ENCODE measurements around the gene ISLR.

Gene ISLR

GRCh38 chr15:74174219-74174957, 878 bp downstream of the ISLR start:
- DNase-seq, result no peak

- DNase-seq, result no peak
Measured at GRCh38 chr15:74174958-74175253, 1.4 kb downstream of the ISLR start.

- DNase-seq, result no peak
Measured at GRCh38 chr15:74175271-74176191, 2.0 kb downstream of the ISLR start.

GRCh38 chr15:74176262-74177214, 3.0 kb downstream of the ISLR start:
- DNase-seq, result no peak

GRCh38 chr15:74178326-74179100, 5.0 kb downstream of the ISLR start:
- DNase-seq, result no peak

- DNase-seq, result no peak
Measured at GRCh38 chr15:74179101-74179841, 5.8 kb downstream of the ISLR start.

- no peak for DNase-seq
Measured at GRCh38 chr15:74179983-74180880, 6.7 kb downstream of the ISLR start.

- no peak for DNase-seq
Measured at GRCh38 chr15:74180881-74181602, 7.5 kb downstream of the ISLR start.

GRCh38 chr15:74182131-74182530, 8.6 kb downstream of the ISLR start:
- no peak for DNase-seq

- DNase-seq, result no peak
Measured at GRCh38 chr15:74184582-74185091, 11.1 kb downstream of the ISLR start.

- no peak for DNase-seq
Measured at GRCh38 chr15:74185710-74186348, 12.3 kb downstream of the ISLR start.

GRCh38 chr15:74188216-74188615, 14.7 kb downstream of the ISLR start:
- DNase-seq, result no peak

GRCh38 chr15:74191798-74192197, 18.3 kb downstream of the ISLR start:
- no peak for DNase-seq

- DNase-seq, result no peak
Measured at GRCh38 chr15:74192751-74193150, 19.2 kb downstream of the ISLR start.

- DNase-seq, result no peak
Measured at GRCh38 chr15:74193299-74193718, 19.8 kb downstream of the ISLR start.

GRCh38 chr15:74193905-74194304, 20.4 kb downstream of the ISLR start:
- no peak for DNase-seq

GRCh38 chr15:74194572-74195559, 21.4 kb downstream of the ISLR start:
- no peak for DNase-seq

GRCh38 chr15:74196175-74196574, 22.7 kb downstream of the ISLR start:
- no peak for DNase-seq

Measured in CD4-positive, alpha-beta T cell treated with Interleukin-15 for 1 hour (primary cell).